Stimulated activated CD4-positive, alpha-beta T cell treated with anti-CD3 and anti-CD28 coated beads, Interleukin-15, amount 100 ng/mL, for 1 hour (primary cell): ENCODE measurements around the gene RNF111.

ENCODE experiments used
- DNase-seq, 2 donors: peaks; one replicate each; pipeline ENCODE4 v3.0.0-alpha.2; 2020; ENCODE audit warnings: low read depth in 1 of 2, low spot score in 1 of 2

The RNF111 gene

DNA sequence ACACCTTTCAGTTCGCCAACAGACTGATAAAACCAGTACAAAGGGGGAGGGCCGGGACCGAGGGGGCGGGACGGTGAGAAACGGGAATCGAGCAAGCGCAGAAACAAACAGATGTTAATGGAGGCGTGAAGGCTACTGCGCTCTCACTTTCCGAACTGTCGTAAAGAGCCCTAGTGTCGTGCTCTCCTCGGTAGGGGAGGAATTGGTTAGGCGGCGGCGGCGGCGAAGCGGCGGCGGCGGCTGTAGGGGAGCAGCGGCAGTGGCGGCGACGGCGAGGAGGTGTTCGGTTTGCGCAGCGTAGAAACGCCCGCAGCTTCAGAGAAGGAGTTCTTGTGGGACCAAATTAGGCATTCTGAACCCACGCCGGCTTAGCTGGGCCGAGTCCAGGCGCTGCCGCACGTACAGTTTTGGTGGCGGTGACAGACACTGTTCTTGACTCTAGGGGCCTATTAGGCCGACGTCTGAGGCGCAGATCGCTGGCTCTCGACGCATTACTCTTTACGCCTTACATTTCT lies at the start of gene RNF111:
Gene RNF111, plus strand, starts transcription at position 173 of the 515 bp plus-strand sequence. CDS start 43,160 bp downstream, outside the sequence.
- DNase-seq: peak; percentile 75 to 81

DNA sequence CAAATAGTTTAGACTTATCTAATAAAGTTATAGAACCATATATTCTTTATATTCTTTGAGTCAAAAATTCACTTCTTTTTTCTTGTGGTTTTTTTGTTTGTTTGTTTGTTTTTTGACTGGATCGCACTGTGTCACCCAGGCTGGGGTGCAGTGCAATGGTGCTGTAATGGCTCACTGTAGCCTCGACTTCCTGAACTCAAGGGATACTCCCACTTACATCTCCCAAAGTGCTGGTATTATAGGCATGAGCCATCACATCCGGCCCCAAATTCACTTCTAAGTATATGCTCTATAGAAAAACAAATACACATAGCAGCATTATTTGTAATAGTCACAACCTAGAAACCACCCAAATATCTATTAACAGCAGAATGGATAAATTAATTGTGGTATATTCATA lies 40.3 kb upstream of the RNF111 start:
- DNase-seq: no peak

DNA sequence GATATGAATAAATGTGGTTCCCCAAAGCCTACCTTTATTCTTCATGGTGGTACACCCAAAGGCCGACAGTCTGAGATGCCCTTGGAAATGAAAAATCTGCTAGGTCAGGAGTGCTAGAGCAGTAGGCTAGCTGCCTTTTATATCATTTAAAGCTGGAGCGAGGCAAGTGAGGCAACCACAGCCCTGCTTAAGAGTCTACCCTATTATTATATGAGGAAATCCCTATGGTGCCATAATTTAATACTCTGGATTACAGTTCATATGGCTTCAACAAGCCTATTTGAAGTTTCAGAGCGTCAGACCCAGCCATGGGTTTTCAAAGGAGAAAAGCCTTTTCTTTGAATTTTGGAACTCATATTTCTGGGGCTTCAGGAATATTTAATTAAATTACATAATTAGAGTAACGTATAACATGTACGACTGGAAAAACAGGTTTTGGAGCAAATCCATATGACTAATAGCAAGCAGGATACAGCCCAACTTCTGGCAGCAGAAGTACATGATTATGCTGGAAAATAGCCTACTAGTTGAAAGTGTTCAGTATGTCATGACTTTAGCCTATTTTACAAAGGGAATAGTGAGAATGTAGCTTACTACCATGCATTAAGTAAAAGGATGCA lies 36.0 kb upstream of the RNF111 start:
- no peak for DNase-seq

DNA sequence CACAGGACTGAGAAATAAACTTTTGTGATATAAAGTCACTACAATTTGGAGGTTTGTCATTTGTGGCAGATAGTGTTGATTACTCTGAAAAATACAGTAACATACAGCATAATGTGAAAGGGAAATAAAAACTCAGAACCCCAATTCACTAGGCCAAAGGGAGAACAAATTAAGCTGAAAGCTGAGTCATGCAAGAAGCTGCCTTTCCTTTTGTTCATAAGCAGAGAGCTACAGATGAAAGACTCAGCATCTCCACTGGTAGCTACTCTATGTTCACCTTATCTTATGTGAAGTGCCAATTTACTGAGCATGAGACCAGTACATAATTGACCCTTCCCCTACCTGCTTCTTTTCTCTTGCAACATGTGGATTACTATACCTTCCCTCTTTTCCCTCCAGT lies 34.7 kb upstream of the RNF111 start:
- no peak for DNase-seq

DNA sequence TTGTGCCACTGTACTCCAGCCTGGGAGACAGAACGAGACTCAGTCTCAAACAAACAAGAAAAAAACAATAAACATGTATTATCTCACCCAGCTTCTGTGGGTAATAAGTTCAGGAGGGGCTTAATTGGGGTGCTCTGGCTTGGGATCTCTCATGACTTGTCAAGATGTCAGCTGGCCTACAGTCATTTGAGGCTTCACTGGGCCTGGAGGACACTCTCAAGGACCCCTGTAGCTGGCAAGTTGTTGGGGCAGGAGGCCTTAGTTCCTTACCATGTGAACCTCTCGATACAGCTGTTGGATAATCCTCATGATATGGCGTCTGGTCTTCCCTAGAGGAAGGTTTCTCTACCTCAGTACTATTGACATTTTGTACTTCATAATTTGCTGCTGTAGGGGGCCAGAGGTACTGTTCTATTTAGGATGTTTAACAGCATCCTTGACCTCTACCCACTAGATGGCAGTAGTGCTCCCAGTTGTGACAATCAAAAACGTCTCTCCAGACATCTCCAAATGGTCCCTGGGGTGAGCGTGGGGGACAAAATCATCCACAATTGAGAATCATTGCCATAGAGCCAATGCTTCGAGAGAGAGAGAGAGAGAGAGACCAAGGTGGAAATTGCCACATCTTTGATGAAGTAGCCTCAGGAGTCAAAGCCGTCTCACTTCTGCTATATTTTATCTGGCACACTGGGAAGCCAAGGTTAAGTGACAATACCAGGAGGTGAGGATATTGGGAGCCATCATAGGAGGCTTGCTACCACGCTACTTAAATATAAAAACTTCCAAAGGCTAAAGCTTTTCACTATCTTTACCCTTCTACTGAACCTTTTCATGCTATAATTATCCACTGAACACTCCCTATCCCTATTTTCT lies 30.1 kb upstream of the RNF111 start:
- peak in 1 of 2 donors; percentile 18 for DNase-seq

DNA sequence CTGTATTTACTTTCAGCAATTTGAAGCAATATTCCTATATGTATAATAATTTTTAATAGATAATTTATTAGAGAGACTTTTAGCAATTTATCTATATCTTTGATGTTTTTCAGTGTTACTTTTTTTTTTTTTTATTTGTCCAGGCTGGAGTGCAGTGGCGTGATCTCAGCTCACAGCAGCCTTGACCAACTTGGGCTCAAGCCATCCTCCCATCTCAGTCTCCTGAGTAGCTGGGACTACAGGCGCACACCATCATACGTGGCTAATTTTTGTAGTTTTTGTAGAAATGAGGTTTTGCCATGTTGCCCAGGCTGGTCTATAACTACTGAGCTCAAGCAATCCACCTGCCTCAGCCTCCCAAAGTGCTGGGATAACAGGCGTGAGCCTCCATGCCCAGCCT lies 28.7 kb upstream of the RNF111 start:
- no peak for DNase-seq

DNA sequence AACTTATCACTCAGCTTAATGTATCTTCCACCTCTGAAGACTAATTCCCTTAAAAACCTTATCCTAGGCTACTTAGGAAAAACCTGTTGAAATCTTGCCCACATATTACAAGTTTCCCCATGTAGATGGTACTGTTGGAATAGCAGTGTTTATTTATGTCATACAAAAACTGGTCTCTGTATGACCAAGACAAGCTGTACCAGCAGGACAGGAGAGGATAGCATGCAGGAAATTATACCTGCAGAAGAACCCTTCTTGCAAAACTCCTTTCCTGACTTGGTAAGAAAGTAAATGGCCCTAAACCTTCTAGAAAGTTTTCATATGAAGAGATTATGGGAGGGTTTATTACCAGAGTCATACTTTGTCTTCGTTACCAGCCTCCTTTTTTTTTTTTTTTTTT lies 25.3 kb upstream of the RNF111 start:
- DNase-seq: no peak

DNA sequence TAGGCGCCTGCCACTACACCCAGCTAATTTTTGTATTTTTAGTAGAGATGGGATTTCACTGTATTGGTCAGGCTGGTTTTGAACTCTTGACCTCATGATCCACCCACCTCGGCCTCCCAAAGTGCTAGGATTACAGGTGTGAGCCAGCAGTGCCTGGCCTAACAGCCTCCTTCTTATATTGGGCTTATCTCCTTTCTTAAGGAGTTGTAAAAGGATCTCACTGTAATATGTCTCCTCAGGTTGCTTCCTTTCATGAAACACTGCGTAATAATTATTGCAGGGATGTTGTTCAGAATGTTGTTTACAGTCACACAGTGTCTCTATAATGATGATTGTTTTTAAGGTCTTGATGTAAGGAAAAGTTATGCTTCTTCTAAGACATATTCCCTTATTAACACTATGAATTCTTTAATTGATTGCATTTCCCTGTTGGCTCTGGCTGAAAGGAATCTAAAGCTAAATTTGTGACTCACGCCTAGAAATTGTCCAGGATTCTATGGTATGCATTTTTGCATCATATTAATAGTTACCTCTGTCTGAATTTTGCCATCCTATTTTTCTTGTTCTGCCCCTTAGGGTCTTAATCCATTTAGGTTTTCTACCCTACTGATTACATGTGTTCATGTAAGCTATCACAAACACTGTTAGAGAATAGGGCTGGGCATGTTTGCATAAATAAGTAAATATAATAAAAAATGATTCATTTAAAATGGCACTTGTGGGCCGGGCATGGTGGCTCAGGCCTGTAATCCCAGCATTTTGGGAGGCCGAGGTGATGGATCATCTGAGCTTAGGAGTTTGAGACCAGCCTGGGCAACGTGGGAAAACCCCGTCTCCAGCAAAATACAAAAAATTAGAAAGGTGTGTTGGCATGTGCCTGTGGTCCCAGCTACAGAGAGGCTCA lies 24.5 kb upstream of the RNF111 start:
- DNase-seq: no peak

DNA sequence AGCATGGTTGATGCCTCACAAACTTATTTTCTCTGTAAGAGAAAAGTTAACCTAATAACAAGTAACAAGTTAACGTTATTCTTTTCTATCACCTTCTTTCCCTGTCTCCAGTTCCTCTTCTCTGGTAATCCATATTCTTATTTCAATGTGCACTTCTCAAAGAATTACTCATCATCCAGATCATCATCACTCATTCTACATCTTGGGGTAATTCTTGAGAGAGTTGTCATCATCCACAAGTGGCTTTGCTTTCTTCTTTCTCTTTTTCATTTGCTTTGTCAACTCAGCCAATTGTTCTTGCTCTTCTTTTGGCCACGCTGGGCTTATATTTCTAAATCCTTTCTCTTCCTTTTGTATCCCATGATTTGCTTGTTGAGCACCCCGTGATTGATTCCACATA lies 20.8 kb upstream of the RNF111 start:
- DNase-seq: no peak

DNA sequence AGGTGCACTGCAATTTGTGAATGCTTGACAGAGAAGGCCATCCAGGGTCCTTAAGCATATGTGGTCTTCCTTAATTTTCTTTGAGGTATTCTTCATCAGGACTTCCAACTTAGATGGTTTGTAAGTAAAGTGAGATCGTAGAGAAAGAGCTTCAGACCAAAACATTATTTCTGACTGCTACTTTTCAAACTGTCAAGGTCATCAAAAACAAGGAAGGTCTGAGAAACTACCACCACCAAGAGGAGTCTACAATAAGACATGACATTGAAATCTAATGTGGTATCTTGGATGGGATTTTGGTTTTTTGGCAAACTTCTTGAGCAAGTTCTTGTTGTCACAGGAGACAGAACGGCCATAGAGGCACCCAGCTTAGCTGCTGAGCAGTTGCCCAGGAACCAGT lies 20.0 kb upstream of the RNF111 start:
- DNase-seq: no peak

DNA sequence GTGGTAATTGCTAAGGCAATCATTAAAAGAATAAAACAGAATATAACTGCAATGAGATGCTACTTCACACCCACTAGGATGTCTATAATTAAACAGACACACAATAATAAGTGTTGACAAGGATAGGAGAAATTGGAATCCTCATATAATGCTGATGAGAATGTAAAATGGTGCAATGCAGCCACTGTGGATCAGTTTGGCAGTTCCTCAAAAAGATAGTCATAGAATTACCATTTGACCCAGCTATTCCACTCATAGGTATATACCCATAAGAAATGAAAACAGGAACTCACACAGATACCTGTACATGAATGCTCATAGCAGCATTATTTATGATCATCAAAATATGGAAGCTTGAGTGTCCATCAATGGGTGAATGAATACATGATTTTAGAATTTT lies 9.6 kb upstream of the RNF111 start:
- DNase-seq: no peak

DNA sequence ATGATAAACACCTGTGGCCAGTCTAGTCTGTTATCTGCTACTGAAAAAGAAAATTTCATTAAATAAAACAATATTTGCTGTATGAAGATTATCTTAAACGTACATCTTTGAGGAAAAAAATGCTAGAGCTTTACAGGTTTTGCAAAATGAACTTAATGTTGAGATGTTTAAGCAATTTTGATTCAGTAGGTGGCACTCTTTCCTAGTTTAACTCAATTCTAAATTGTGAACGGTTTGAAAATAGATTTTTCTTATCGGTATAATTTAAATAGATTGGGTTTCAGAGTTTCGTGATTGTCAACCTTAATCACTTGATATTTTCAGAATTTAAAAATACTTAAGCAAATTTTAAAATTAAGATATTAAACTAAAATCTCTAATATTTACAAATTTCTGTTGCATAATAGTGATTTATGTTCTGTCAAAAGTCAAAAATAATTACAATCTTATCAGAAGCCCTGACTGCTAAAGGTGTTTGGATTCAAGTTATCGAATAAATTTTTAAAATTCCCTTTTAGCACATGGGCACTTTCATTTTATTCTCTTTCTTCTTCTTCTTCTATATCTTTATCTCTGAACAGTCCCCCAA lies 7.0 kb upstream of the RNF111 start:
- no peak for DNase-seq

DNA sequence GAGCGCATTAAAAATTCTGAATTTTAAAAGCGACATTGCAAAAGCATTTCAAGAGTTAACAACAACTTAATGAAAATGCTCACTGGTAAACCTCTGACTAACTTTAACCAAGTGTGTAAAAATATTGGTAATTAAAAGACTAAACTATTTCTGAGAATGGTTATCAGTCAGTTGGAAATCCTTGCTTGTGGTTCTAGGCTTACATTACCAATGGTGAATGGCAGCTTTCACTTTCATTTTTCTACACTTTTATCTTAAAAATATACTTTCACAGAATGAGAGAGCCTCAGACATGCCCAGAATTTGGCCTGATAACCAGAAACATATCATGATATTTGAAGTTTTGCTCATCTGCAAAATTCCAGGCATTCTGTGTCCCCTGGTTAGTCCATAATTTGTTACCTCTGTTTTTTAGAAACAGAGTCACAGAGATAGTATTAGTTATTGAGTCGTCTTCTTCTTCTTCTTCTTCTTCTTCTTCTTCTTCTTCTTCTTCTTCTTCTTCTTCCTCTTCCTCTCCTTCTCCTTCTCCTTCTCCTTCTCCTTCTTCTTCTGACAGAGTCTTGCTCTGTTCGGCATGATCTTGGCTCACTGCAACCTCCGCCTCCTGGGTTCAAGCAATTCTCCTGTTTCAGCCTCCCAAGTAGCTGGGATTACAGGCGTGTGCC lies 5.5 kb upstream of the RNF111 start:
- DNase-seq: no peak

DNA sequence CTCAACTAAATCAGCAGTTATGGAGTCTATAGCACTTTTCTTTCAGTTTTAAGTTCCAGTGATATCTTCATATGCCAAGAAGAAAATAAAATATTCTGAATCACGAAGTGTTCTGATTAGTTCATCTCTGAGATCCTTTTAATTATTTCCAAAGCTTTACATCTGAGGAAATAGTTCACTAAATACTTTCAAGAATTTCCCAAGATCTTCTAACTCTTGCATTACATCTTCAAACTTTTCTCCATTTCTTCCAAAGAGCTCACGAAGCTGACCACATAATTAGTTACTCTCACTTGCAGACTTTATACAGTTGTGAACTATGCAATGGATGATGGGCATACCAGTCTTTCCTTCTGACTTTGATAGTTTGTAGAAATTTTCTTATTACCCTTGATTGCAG lies 4.2 kb upstream of the RNF111 start:
- DNase-seq: no peak

DNA sequence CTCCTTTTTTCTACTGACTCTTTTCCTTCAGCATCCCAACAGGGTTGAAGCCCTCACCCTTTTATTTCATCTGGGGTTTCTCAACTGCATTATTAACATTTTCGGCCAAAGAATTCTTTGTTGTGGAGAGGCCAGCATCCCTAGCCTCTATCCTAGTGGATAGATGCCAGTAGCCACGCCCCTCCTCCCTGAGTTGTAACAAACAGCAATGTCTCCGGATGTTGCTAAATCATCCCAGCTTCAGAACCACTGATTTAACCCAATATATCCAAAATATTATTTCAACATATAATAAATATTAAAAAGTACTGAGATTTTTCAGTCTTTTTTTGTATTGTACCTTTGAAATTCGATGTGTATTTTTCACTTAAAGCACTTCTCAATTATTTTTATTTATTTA lies 2.0 kb upstream of the RNF111 start:
- DNase-seq: no peak

DNA sequence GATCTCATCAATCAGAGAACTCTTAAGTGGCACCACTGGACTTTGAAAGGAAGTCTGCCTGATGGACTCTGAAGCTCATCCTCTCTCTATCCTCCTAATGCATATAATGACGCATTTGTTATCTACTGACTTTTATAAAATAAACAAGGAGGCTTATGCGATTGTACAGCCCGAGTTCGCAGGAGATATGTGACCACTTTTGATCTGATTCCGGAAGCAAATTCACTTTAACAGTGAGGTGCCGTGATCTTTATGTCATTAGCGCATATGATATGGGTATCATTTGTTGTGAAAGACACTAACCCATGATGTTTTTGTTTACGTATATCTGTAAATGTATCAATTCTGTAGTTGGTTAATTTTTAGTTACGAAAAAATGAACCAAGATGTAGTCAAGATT lies 427 bp upstream of the RNF111 start:
- no peak for DNase-seq

DNA sequence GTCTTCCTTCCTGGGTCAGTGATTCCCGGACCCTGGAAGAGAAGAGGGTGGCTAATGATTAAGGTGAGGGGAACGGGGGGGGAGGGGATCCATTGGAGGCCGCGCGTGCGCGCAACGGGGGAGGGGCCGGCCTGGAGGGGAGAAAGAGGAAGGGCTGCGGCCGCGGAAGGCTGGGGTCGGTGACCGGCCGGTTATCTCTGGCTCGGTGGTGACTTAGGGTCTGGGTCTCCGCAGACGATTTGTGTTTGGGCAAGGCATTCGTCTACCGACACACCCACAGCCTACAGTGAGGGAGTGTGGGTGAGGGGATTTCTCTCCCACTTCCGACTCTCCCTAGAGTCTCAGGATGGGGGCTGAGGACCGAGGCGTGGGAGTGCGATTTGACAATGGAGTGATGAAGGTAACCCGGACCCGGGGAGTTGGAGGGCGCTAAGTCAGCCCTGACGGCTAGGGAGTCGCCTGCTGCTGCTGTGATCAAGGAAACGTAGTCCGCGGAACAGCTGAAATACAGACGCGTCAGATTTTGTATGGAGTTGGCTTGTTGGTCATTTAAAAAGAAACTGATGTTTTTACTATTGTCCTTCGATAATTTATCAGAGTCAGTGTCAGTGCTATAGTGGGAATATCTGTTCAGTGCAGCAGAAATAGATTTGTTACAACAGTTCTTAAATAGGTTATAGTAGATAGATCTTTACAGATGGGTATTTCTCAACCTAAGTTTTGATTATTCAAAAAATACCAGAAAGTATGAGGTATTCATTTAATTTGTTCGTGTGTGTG lies 733 bp downstream of the RNF111 start:
- DNase-seq: peak; percentile 18 to 49

DNA sequence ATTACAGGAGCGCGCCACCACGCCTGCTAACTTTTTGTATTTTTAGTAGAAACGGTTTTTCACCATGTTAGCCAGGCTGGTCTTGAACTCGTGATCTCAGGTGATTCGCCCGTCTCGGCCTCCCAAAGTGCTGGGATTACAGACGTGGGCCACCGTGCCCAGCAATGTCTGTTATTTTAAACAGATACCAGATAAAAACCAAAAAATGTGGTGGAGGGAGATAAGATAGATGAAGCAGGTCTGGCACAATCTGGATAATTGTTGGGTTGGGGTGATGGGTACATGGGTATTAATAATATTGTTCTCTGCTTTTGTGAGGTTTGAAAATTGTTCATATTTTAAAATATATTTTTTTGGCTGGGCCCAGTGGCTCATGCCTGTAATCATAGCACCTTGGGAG lies 4.7 kb downstream of the RNF111 start:
- no peak for DNase-seq

DNA sequence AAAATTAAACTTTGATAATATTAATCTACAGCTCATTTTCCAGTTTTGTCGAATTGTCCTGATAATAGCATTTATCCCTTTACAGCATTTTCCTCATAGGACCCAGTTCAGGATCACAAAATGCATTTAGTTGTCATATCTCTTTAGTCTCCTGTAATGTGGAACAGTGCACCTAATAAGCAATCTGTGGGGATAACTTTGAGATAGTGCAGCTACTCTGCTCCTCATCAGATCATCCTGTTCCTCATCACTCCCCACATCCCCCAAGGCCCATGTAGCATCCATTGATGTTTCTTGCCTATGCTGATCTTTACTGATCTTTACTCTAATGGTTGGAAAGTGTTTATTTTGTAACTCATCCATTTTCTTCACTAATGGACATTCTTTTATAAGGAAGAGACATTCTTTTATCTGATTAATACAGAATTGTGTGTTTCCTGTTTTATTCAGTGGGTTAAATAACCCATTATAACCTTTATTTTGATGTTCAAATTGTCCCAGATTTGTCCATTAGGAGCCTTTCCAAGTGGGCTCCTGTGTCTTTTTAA lies 7.5 kb downstream of the RNF111 start:
- no peak for DNase-seq

DNA sequence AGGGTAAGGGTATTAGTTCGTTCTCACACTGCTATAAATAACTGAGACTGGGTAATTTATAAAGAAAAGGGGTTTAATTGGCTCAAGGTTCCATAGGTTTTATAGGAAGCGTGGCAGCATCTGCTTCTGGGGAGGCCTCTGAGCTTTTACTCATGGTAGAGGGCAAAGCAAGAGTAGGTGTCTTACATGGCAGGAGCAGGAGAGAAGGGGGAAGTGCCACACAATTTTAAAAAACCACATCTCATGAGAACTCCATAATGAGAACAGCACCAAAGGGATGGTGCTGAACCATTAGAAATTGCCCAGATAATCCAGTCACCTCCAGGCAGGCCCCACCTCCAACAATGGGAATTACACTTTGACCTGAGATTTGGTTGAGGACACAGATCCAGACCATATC lies 12.2 kb downstream of the RNF111 start:
- DNase-seq: no peak
